Activated effector memory CD4-positive, alpha-beta T cell treated with Interleukin-2 at 50 U/mL for 16 hours (primary cell): Measurements from ENCODE around the gene ZBTB5.
"Not testable (repeated sequence)": the region's sequence is repeated elsewhere in the genome, so short reads cannot be mapped to it uniquely, and the experiment has no call there.

Experiments
- DNase-seq: peaks from one replicate; pipeline ENCODE4 v3.0.0-alpha.2; 2020

Gene ZBTB5

GRCh38 chr9:37447111-37447510, 18.1 kb downstream of the ZBTB5 start:
- no peak for DNase-seq

GRCh38 chr9:37446401-37446800, 18.8 kb downstream of the ZBTB5 start:
- DNase-seq, result no peak

GRCh38 chr9:37445832-37446231, 19.4 kb downstream of the ZBTB5 start:
- no peak for DNase-seq

GRCh38 chr9:37444890-37445289, 20.4 kb downstream of the ZBTB5 start:
- DNase-seq, result no peak

GRCh38 chr9:37443566-37443965, 21.7 kb downstream of the ZBTB5 start:
- DNase-seq, result no peak

GRCh38 chr9:37442556-37442955, 22.7 kb downstream of the ZBTB5 start:
- no peak for DNase-seq

- no peak for DNase-seq
Measured at GRCh38 chr9:37441776-37442370, 23.4 kb downstream of the ZBTB5 start.

GRCh38 chr9:37438359-37438758, 26.9 kb downstream of the ZBTB5 start:
- no peak for DNase-seq

- DNase-seq, result no peak
Measured at GRCh38 chr9:37437621-37438020, 27.6 kb downstream of the ZBTB5 start.

- DNase-seq, result no peak
Measured at GRCh38 chr9:37437010-37437409, 28.2 kb downstream of the ZBTB5 start.

- DNase-seq, result no peak
Measured at GRCh38 chr9:37436540-37436939, 28.7 kb downstream of the ZBTB5 start.

- no peak for DNase-seq
Measured at GRCh38 chr9:37433867-37434371, 31.3 kb downstream of the ZBTB5 start.

GRCh38 chr9:37432020-37432419, 33.2 kb downstream of the ZBTB5 start:
- no peak for DNase-seq

GRCh38 chr9:37430841-37431597, 34.2 kb downstream of the ZBTB5 start:
- no peak for DNase-seq

- DNase-seq, result no peak
Measured at GRCh38 chr9:37429441-37430285, 35.6 kb downstream of the ZBTB5 start.

GRCh38 chr9:37428345-37428744, 36.9 kb downstream of the ZBTB5 start:
- DNase-seq, result no peak

GRCh38 chr9:37426846-37427245, 38.4 kb downstream of the ZBTB5 start:
- DNase-seq, result no peak

GRCh38 chr9:37426431-37426830, 38.8 kb downstream of the ZBTB5 start:
- not testable (repeated sequence) for DNase-seq

GRCh38 chr9:37425298-37425752, 39.9 kb downstream of the ZBTB5 start:
- no peak for DNase-seq

- no peak for DNase-seq
Measured at GRCh38 chr9:37424686-37425297, 40.5 kb downstream of the ZBTB5 start.

- no peak for DNase-seq
Measured at GRCh38 chr9:37424204-37424685, 41.0 kb downstream of the ZBTB5 start.

- DNase-seq, result no peak
Measured at GRCh38 chr9:37423508-37423907, 41.7 kb downstream of the ZBTB5 start.
